ENCODE data around the gene F11R.
"Not testable (repeated sequence)": the region's sequence is repeated elsewhere in the genome, so short reads cannot be mapped to it uniquely, and the experiment has no call there.

F11R gene

DNA sequence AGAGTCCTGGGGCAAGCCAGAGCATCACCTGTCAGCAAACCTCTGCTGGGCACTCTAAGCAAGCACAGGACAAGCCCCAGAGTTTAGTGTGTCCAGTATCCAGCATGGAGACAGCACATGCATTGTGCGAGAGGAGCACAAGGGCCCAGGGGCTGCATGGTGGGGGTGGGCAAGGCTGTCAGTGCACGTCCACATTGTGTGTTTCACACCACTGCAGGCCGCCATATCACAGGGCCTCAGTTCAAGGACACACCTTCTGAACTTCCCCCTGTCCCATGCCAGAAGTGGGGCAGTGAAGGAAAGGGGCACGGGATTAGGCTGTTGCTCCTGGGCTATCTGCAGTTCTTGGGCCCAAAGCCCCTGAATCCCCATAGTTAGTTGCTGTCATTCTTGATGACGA lies 18.6 kb upstream of the F11R start:
- no peak for DNase-seq

- no peak for DNase-seq
Observed at GRCh38 chr1:161039154-161039545, 18.2 kb upstream of the F11R start.

DNA sequence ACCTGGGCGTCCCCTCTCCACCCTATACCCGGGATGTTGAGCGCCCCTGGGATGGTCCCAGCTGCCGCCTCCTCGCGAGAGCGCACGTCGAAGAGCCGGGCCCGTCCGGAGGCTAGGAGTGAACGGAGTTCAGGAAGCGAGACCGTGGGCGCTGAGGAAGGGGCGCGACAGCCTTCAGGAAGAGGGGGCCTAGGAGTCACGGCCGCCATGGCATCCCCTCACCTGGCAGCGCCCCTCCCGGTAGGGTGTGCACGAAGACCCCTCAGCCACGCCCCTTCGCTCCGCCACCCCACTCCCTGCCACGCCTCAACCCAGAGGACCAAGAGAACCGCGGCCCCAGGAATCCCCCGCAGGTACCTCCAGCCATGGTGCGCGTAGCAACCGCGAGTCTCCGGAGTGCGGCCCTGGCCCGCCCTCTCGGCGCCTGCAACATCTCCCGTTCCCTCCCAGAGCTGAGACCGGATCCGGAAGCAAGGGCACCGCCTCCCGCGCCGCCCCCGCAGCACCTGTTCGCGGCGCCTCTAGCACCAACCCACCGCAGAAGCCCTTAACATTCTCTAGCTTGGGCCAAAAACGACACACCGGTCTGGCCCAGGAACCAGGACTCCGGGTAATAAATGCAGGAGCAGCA lies 17.7 kb upstream of the F11R start, which contains the start of gene TSTD1:
TSS of gene TSTD1 (minus strand) at position 442 of the 631 bp plus-strand sequence. CDS start at position 367, 75 bp downstream.
- DNase-seq, result peak; percentile 90

GRCh38 chr1:161037661-161038522 lies 16.9 kb upstream of the F11R start:
- DNase-seq, result no peak

- DNase-seq, result no peak
Observed at GRCh38 chr1:161033751-161034150, 12.8 kb upstream of the F11R start.

DNA sequence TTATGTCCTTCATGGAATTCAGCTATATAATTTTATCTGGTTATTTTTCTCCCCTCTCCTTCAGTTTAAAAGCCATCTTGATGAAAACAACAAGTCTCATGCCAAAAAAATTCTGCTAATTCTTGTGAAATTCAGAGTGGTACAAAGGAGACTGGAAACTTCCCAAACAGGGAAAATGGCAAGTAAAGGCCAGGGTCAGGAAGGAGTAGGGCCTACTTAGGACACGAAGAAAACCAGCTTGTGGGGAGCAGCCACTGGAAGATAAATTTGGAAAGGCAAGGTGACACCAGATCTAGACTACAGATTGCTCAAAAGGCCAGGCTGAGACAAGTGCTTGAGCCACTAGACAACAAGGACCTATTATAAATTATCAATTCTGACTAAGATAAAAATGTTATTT lies 11.5 kb upstream of the F11R start:
- no peak for DNase-seq

GRCh38 chr1:161031874-161032273 lies 10.9 kb upstream of the F11R start:
- no peak for DNase-seq

DNA sequence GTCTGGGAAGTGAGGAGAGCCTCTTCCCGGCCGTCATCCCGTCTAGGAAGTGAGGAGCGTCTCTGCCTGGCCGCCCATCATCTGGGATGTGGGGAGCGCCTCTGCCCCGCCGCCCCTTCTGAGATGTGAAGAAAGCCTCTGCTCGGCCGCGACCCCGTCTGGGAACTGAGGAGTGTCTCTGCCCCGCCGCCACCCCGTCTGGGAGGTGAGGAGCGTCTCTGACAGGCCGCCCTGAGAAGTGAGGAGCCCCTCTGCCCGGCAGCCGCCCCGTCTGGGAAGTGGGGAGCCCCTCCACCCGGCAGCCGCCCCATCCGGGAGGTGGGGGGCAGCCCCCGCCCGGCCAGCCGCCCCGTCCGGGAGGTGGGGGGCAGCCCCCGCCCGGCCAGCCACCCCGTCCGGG lies 8.5 kb upstream of the F11R start:
- not testable (repeated sequence) for DNase-seq

- not testable (repeated sequence) for DNase-seq
Observed at GRCh38 chr1:161026954-161027353, 6.0 kb upstream of the F11R start.

- not testable (repeated sequence) for DNase-seq
Observed at GRCh38 chr1:161022432-161022831, 1.5 kb upstream of the F11R start.

- DNase-seq, result no peak
Observed at GRCh38 chr1:161021970-161022353, 1.0 kb upstream of the F11R start.

GRCh38 chr1:161021165-161021969 lies 415 bp upstream of the F11R start:
- DNase-seq, result peak; percentile 95

GRCh38 chr1:161019751-161020495 lies 1.0 kb downstream of the F11R start:
- no peak for DNase-seq

DNA sequence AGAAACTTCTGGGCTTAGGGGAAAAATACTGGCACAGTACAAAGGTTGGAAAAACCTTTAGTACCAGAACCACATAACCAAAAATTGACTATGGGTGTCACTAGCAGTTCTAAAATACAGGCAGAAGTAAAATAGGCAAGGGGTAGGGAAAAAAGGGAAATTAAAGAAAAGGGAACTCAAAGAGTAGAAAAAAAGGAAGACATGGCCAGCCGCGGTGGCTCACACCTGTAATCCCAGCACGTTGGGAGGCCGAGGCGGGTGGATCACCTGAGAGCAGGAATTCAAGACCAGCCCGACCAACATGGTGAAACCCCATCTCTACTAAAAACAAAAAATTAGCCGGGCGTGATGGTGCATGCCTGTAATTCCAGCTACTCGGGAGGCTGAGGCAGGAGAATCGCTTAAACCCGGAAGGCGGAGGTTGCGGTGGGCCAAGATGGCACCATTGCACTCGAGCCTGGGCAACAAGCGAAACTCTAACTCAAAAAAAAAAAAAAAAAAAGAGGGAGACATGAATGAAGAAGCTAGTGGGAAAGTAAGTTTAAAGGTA lies 1.8 kb downstream of the F11R start:
- not testable (repeated sequence) for DNase-seq

- no peak for DNase-seq
Observed at GRCh38 chr1:161018631-161018930, 2.4 kb downstream of the F11R start.

DNA sequence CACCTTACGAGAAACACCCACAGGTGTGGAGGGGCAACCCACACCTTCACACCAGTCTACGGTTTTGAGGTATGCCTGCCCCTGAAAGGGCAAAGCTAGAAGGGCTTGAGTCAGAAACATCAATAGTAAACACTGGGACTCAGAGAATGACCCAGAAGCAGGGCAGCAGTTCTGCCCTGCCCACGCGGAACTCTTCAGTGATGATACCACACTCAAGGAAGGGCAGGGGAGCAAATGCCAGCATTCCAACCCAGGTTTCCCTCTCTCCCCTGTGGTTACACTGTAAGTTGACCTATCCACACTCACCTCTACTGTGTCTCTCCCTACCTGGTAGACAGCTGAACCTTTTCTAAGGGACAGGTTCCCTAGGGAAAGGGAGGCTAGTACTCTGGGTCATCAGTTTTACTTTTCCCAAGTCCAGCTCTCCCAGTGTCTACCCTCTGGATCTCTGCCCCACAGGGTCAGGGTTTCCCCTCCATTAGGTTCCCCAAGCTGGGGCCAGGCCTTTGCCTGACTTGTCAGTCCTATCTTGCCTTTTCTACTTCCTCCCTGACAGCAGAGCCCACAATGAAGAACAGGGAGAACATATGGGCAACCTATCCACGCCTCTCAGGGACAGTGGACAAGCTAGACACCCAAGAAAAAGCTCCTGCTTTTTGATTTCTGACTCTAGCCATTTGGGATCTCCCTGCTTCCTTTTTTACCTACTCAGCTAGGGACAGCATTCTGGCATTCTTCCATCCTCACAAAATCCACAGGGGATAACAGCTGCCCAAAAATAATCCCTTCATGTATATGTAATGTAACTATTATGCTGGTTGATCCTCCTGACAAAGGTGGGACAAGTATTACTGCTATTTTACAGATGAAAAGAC lies 3.0 kb downstream of the F11R start:
- DNase-seq, result no peak

- DNase-seq, result not testable (repeated sequence)
Observed at GRCh38 chr1:161017181-161017580, 3.8 kb downstream of the F11R start.

DNA sequence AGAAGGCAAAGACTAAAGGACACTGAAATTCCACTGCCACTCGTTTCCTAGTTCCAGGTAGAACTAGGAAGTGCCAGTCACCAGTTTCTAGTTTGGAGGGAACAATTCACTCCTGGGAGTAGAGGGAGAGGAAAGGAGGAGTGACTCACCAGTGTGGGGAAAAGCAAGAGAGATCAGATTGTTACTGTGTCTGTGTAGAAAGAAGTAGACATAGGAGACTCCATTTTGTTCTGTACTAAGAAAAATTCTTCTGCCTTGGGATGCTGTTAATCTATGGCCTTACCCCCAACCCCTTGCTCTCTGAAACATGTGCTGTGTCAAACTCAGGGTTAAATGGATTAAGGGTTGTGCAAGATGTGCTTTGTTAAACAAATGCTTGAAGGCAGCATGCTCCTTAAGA lies 4.3 kb downstream of the F11R start:
- DNase-seq, result not testable (repeated sequence)

GRCh38 chr1:161013488-161014230 lies 7.3 kb downstream of the F11R start:
- peak; percentile 78 for DNase-seq

DNA sequence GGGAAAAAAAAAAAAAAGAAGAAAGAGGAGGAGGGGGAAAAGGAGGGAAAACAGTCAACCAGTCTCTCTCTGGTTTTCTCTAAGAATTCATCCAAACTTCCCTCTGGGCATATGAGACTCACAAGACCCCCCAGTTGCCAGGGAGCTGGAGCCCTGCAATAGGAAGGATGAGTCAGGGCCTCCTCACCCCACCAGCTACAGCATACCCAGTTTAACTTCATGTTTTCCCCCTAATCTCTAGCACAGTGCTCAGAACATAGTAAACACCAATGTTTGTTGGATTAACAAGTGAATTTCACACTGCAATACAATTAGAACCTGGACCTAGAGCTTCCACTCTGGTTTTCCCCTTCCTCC lies 7.8 kb downstream of the F11R start:
- DNase-seq, result peak; percentile 32

DNA sequence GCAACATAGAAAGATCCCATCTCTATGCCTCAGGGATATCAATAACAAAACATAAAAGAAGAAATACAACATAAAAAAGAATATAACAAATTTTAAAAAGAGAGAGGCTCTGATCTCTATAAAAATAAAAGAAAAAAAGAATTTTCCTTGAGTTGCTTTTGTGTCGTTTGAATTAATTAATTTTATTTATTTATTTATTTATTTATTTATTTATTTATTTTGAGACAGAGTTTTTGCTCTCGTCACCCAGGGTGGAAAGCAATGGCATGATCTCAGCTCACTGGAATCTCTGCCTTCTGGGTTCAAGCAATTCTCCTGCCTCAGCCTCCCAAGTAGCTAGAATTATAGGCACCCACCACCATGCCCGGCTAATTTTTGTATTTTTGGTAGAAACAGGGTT lies 8.5 kb downstream of the F11R start:
- no peak for DNase-seq

All from CD4-positive, alpha-beta T cell treated with Interleukin-17A for 4 hours (primary cell).